IPS-15b (cell line): Measurements from ENCODE around the gene CLDN20.
"Not testable (repeated sequence)": the region's sequence is repeated elsewhere in the genome, so short reads cannot be mapped to it uniquely, and the experiment has no call there.

Experiments
- H3K27me3 ChIP-seq: one replicate; pipeline ENCODE4 v1.6.1; 2013; ENCODE audit warnings: low read length; ENCODE audit not compliant: control insufficient read depth, insufficient read depth
- H3K36me3 ChIP-seq: one replicate; pipeline ENCODE4 v1.6.1; 2013; ENCODE audit warnings: low read length; ENCODE audit not compliant: control insufficient read depth, insufficient read depth
- H3K4me1 ChIP-seq: one replicate; pipeline ENCODE4 v1.6.1; 2013; ENCODE audit warnings: mild to moderate bottlenecking, low read length; ENCODE audit not compliant: control insufficient read depth, insufficient read depth
- H3K4me3 ChIP-seq: one replicate; pipeline ENCODE4 v1.5.1; 2013; ENCODE audit warnings: low read depth, low read length
- H3K9ac ChIP-seq: one replicate; pipeline ENCODE4 v1.6.1; 2013; ENCODE audit warnings: low read depth, mild to moderate bottlenecking, low read length
- H3K9me3 ChIP-seq: one replicate; pipeline ENCODE4 v1.6.1; 2013; ENCODE audit warnings: mild to moderate bottlenecking, low read length; ENCODE audit not compliant: control insufficient read depth, insufficient read depth

Gene CLDN20

GRCh38 chr6:155228546-155229166, 35.2 kb upstream of the CLDN20 start:
- no peaks in the 10 kb centered on the region for H3K9me3 ChIP-seq
- H3K36me3 ChIP-seq, result no peaks in the 10 kb centered on the region
- no peak overlapping the region for H3K4me3 ChIP-seq
- no peak overlapping the region for H3K9ac ChIP-seq
- H3K27me3 ChIP-seq, result no peaks in the 10 kb centered on the region
- peaks cover 6% of the 10 kb centered on the region for H3K4me1 ChIP-seq

- not testable (repeated sequence) for H3K27me3 ChIP-seq, H3K36me3 ChIP-seq
These were observed 32.8 kb upstream of the CLDN20 start for GRCh38 chr6:155230975-155231374.

GRCh38 chr6:155232848-155233247, 31.0 kb upstream of the CLDN20 start:
- Histone ChIP-seq H3K36me3 (peaks cover 3% of the 10 kb centered on the region), H3K4me3 (no peak overlapping the region), H3K27me3 (no peaks in the 10 kb centered on the region), H3K9me3 (no peaks in the 10 kb centered on the region), H3K9ac (no peak overlapping the region), H3K4me1 (no peaks in the 10 kb centered on the region)

More at GRCh38 chr6:155230975-155231374, 32.8 kb upstream of the CLDN20 start:
- not testable (repeated sequence) for H3K4me1 ChIP-seq, H3K9me3 ChIP-seq, H3K4me3 ChIP-seq, H3K9ac ChIP-seq

GRCh38 chr6:155234167-155234566, 29.6 kb upstream of the CLDN20 start:
- H3K9ac ChIP-seq, result no peak overlapping the region
- H3K36me3 ChIP-seq, result peaks cover 3% of the 10 kb centered on the region

GRCh38 chr6:155234687-155235086, 29.1 kb upstream of the CLDN20 start:
- H3K4me1 ChIP-seq, result no peaks in the 10 kb centered on the region
- no peak overlapping the region for H3K9ac ChIP-seq

More at GRCh38 chr6:155234167-155234566, 29.6 kb upstream of the CLDN20 start:
- Histone ChIP-seq H3K4me3 (no peak overlapping the region), H3K4me1 (no peaks in the 10 kb centered on the region), H3K9me3 (peaks cover 4% of the 10 kb centered on the region), H3K27me3 (no peaks in the 10 kb centered on the region)

GRCh38 chr6:155235087-155235486, 28.7 kb upstream of the CLDN20 start:
- no peaks in the 10 kb centered on the region for H3K27me3 ChIP-seq
- H3K4me3 ChIP-seq, result no peak overlapping the region
- no peaks in the 10 kb centered on the region for H3K4me1 ChIP-seq
- peaks cover 4% of the 10 kb centered on the region for H3K9me3 ChIP-seq
- H3K9ac ChIP-seq, result no peak overlapping the region
- H3K36me3 ChIP-seq, result peaks cover 3% of the 10 kb centered on the region

More at GRCh38 chr6:155234687-155235086, 29.1 kb upstream of the CLDN20 start:
- H3K27me3 ChIP-seq, result no peaks in the 10 kb centered on the region
- peaks cover 4% of the 10 kb centered on the region for H3K9me3 ChIP-seq
- no peak overlapping the region for H3K4me3 ChIP-seq
- peaks cover 3% of the 10 kb centered on the region for H3K36me3 ChIP-seq

GRCh38 chr6:155237613-155238012, 26.2 kb upstream of the CLDN20 start:
- Histone ChIP-seq H3K4me3 (no peak overlapping the region), H3K27me3 (no peaks in the 10 kb centered on the region), H3K9ac (no peak overlapping the region), H3K4me1 (no peaks in the 10 kb centered on the region), H3K36me3 (peaks cover 3% of the 10 kb centered on the region), H3K9me3 (peaks cover 4% of the 10 kb centered on the region)

GRCh38 chr6:155240905-155241600, 22.8 kb upstream of the CLDN20 start:
- peaks cover 4% of the 10 kb centered on the region for H3K9me3 ChIP-seq
- no peak overlapping the region for H3K4me3 ChIP-seq
- no peaks in the 10 kb centered on the region for H3K27me3 ChIP-seq
- H3K4me1 ChIP-seq, result no peaks in the 10 kb centered on the region
- H3K9ac ChIP-seq, result no peak overlapping the region
- peaks cover 3% of the 10 kb centered on the region for H3K36me3 ChIP-seq

- Histone ChIP-seq H3K9ac (no peak overlapping the region), H3K27me3 (no peaks in the 10 kb centered on the region), H3K4me3 (no peak overlapping the region), H3K4me1 (no peaks in the 10 kb centered on the region), H3K36me3 (peaks cover 3% of the 10 kb centered on the region), H3K9me3 (peaks cover 4% of the 10 kb centered on the region)
These were observed 21.8 kb upstream of the CLDN20 start for GRCh38 chr6:155241966-155242365.

GRCh38 chr6:155244434-155244833, 19.4 kb upstream of the CLDN20 start:
- Histone ChIP-seq H3K9me3 (no peaks in the 10 kb centered on the region), H3K36me3 (peaks cover 4% of the 10 kb centered on the region), H3K27me3 (no peaks in the 10 kb centered on the region), H3K4me1 (peaks cover 2% of the 10 kb centered on the region), H3K9ac (no peak overlapping the region), H3K4me3 (no peak overlapping the region)

- H3K36me3 ChIP-seq, result peaks cover 4% of the 10 kb centered on the region
- no peak overlapping the region for H3K4me3 ChIP-seq
- no peak overlapping the region for H3K9ac ChIP-seq
- H3K27me3 ChIP-seq, result no peaks in the 10 kb centered on the region
- H3K4me1 ChIP-seq, result peaks cover 2% of the 10 kb centered on the region
- H3K9me3 ChIP-seq, result no peaks in the 10 kb centered on the region
These were observed 18.6 kb upstream of the CLDN20 start for GRCh38 chr6:155245193-155245592.

GRCh38 chr6:155245831-155246230, 18.0 kb upstream of the CLDN20 start:
- peaks cover 9% of the 10 kb centered on the region for H3K36me3 ChIP-seq
- no peak overlapping the region for H3K4me3 ChIP-seq
- peaks cover 2% of the 10 kb centered on the region for H3K4me1 ChIP-seq
- no peaks in the 10 kb centered on the region for H3K27me3 ChIP-seq
- no peak overlapping the region for H3K9ac ChIP-seq
- no peaks in the 10 kb centered on the region for H3K9me3 ChIP-seq
